HG02610 (cell line): ENCODE measurements around the gene MOCOS.

Experiments
- ATAC-seq: cut with Tn5 transposase; IDR thresholded peaks from one replicate; pipeline ENCODE4 v1.9.1; 2021; ENCODE audit warnings: mild to moderate bottlenecking, moderate library complexity; ENCODE audit not compliant: unreplicated experiment

MOCOS gene

DNA sequence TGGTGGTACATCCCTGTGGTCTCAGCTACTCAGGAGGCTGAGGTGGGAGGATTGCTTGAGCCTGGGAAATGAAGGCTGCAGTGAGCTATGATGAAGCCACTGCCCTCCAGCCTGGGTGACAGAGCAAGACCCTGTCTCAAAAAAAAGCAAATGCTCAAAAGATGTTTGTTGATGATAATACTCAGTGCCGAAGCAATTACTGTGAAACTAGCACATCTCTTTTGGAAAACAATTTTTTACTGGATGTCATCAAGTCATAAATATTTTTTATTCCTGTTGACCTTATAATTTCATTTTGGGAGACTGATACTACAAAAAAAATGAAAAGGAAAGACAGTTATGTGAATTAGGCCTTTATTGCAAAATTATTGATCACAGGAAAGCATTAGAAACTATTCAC is 75.7 kb downstream of the MOCOS start:
- ATAC-seq: no peak

DNA sequence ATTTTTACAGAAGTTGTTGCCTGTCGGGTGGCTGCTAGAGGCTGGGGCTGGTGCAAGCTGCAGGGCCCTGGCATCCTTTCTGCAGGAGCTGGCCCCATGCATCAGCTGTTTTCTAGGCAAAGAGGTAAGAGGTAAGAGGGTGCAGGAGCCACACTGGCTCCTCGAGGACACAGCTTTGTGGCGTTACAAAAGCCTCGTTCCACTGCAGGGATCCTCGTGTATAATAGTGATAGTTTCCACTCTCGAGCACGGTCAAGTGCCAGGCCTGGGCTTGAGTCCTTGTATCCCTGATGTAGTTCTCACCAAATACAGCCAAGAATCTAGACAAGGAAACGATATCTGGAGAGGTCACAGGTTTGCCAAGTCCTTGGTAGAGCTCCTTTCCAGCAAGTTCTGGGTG is 77.0 kb downstream of the MOCOS start:
- no peak for ATAC-seq

DNA sequence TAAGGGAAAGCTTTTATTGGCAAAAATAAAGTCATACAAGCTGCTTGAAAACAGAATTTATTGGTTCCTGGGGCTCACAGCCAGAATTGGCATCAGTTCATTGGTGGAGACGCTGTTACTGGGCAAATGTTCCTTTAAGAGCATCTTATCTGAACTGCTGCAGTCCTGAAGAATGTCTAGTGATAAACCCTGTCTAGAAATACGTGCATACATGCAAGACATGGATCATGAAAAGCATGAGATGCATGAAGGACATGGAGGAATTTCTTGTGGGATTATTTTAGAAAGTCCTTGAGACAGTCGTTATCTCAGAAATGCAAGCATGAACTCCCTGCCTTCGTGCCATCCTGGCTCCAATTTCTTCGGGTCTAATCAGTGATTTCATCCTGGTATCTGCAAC is 77.7 kb downstream of the MOCOS start:
- no peak for ATAC-seq

DNA sequence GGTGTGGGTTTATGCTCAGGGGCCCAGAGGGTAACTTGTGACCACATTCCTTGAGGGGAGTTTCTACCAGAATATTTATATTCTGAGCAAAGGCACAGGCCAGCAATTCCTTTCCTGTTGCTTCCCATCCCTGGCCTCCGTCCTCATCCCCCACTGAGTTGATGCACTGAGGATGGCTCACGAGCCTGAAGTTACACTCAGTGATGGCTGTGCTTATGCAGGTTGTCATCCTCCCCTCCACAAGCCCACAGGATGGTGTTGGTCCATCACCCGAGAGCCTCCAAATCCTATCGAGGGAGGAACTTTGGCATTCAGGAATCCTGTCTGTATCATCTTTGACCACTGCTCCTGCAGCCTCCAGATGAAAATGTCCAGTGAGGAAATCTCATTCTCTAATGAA is 81.9 kb downstream of the MOCOS start:
- no peak for ATAC-seq

DNA sequence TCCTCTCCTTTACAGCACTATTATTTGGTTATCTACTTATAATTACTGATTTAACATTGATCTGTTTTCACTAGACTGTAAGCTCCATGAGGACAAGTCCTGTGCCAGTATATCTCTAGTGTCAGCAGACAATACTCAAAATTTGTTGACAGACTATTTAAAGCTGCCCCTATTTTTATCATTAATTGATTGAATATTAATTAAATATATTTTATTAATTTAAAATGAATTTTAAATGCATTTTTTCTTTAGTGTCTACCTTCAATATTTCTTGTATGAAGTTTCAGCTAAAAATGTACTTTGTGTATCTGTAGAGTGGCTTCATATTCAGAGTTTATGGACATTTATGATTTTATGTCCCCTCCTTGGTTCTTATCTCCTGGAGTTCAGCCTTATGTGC is 83.9 kb downstream of the MOCOS start:
- no peak for ATAC-seq

DNA sequence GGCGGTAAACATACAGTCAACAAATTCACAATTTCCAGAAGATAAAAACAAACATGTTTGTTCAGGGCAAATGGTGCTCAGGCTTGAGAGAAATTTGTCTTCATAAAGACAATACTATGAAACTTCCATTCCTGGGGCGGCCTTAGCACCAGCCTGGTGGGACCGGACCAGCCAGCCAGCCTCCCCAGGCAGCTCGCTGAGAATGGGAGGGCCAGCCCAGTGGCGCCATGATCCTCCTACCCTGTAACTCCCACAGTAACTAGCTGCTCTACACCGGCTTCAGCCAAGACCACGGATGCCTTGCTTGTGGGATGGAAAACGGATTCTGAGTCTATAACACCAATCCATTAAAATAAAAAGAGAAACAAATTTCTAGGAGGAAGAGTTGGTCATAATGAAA is 86.0 kb downstream of the MOCOS start:
- ATAC-seq: no peak

DNA sequence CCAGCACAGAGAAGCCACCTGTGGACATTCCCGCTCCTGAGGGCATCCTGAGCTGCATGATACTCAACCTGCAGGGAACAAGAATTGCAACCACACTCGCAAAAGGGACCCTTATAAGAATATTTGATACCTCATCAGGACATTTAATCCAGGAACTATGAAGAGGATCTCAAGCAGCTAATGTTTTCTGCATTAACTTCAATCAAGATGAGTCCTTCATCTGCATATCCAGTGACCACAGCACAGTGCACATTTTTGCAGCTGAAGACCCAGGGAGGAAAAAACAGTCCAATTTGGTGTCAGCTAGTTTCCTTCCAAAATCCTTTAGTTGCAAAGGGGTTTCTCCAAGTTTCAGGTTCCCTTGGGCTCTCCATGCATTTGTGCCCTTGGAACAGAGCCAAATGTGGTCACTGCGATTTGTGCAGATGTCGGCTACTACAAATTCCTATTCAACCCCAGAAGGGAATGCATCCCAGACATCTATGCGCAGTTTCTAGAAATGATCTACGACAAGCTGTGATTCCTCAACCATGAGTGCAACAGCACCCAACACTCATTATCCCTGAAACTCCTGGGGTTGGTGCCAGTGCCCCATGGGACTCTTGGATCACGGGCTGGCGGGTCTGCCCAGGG is 86.9 kb downstream of the MOCOS start:
- ATAC-seq: no peak

DNA sequence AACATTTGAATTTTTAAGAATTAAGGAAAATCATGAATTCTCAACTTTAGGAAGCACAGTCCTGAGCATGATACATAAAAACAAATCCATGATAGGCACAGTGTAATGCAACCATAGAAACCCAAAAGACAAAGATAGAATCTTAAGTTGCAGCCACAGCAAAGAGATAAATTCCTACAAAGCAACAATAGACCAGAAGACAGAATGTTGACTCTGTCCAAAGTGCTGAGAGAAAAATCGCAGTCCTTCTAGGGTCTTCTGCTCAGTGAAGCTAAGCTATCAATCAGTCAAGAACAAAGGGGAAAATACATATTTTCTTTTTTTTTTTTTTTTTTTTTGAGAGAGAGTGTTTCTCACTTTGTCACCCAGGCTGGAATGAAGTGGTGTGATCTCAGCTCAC is 88.3 kb downstream of the MOCOS start:
- ATAC-seq: no peak

DNA sequence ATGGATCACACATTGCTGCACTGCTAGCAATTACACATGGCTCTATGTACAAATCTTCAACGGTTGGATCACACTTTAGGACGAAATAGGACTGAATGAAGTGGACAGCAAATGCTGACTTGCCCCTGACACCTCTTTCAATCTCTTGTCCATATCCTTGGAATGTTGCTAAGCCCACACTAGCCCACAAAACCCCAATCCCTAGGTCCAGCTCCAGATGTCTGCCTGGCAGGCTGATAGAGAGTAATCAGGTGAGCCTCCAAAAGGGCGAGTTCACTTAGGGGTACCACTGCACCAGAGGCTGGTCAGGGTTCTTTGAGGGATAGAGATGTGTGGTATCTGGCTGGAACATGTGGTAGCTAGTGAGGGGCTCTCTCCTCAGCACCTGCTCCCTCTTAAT is 91.7 kb downstream of the MOCOS start:
- no peak for ATAC-seq

DNA sequence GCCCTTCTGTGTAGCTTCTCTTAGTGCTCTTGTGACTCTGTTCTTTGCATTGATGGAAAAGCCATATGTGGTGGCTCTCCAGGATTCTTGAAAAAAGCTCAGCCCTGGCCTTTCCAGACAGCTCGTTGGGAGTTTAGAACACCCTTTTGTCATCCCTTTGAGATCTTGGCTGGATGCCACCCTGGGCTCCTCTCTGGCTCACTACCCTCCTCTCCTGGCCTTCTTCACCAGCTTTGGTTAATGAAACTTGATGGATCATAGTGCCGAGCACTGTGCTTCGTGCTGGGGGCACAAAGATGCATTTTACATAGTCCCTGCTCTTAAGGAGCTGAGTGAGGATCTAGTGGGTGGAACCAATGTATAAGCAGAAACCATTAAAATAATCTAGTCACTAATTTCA is 94.6 kb downstream of the MOCOS start:
- no peak for ATAC-seq

DNA sequence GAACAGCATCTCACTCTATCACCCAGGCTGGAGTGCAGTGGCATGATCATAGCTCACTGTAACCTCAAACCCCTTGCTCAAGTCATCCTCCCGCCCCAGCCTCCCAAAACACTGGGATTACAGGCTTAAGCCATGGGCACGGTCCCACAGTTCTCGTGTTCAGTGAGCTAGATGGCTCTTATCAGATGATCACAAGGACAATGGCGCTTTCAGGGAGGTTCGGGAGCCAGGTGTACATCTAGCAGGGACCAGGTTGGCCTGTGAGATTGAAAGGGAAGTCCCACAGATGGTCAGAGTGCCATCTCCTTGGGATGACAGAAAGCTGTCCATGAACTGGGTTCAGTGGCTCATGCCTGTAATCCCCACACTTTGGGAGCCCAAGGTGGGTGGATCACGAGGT is 96.2 kb downstream of the MOCOS start:
- ATAC-seq: no peak

DNA sequence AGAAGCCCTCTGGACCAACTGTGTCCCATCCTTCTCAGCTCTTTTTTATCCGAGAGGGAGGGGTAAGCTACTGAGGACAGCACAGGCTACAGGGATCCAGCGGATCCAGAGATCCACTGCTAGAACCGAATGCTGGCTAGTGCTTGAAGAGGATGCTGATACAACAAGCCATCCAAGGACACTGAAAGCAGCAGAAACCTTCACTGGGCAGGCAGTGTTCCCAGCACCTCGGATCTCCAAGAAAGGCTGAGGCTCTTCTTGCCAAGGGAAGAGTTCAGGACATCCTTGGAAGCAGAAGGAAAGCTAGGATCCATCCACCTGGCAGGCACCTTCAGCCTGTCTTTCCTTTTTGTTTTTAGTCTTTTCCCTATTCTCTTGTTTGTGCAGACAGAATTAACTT is 97.0 kb downstream of the MOCOS start:
- no peak for ATAC-seq

DNA sequence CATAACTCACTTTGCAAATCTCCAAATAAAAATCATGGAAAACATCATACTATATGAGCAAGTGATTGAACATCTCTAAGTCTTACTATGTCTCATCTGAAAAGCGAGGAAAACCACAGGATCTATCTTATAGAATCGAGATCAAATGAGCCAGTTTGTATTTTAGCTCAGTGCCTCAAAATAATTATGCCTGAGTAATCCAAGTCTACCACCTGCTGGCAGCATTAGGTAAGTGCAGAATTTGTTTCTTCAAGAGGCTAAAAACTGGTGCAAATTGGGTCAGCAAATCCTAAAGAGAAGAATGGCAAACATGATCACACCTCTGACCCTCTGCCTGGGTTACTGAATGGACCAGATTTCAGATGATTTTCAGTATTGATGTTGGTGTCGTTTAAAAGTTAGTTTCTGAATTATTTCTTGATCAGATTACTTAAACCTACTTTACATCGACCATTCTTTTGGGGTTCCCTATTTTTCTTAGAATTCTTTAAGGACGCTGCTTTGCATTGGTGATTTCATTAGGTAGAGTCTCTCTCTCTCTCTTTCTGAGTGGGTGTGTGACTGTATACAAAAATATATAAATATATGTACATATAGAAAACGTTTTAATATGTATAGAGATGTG is 97.5 kb downstream of the MOCOS start:
- no peak for ATAC-seq

DNA sequence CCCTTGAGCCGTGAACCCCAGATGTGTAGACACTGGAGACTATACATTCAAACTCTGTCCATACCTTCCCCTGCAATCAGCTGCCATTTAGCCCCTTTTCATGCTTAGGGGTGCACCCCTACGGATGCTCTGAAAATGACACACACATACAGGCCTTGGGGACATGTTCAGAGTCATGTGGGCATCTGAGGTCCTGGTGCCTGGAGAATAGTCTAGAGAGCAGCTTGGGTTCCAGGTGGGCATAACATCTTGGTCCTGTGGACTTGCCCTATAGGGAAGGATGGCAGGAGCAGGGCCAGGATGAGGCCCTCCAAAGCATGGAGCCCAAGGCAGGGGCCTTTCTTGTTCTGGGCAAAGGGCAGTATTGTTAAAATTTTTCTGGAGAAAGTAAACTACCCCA is 100.4 kb downstream of the MOCOS start:
- no peak for ATAC-seq

DNA sequence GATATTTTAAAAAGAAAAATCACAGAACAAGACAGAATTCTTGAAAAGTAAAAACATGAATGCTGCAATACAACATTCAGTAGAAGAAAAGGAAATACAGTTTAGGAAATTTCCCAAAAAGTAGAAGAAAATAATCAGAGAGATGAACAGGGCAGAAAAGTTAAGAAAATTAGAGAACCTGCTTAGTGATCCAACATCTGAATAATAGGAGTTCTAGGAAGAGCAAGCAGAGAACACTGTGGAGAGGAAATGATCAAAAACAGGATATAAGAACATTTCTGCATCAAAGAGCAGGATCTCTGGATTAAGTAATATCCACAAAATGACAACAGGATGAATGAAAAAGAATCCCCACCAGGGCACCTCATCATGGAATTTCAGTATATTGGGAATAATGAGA is 101.4 kb downstream of the MOCOS start:
- ATAC-seq: no peak

DNA sequence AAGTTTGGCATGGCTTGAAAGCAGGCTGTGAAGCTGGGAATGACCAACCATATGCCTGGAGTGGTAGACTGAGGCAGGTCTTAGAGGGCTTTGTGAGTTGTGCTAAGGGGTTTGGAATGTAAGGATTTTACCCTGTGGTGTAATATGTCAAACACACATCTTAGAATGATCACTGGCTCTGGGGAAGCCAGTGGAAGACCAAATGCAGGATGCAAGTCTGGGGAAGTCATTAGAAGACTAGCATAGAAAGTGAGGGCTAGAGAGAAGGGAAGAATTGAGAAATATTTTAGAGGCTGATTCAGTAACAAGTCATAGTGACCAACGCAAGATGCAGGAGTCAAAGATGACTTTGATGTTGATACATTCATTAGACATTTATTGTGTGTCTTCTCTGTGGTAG is 106.7 kb downstream of the MOCOS start:
- no peak for ATAC-seq

DNA sequence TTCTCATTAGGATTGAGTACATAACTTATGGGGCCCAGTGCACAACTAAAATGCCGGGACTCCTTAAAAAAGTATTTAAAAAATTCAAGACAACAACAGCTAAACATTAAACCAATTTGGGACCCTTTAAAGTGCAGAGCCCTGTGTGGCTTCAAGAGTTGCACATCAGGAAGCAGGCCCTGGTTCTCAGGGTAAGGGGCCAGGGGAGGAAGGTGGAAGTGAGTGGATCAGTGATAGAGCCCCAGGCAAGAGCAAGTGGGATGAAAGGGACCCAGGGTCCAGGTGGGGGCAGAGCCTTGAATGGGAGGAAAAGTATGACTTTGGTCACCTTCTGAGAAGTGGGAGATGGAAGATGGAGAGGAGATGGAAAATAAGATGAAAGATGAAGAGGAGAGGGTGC is 107.9 kb downstream of the MOCOS start:
- no peak for ATAC-seq

DNA sequence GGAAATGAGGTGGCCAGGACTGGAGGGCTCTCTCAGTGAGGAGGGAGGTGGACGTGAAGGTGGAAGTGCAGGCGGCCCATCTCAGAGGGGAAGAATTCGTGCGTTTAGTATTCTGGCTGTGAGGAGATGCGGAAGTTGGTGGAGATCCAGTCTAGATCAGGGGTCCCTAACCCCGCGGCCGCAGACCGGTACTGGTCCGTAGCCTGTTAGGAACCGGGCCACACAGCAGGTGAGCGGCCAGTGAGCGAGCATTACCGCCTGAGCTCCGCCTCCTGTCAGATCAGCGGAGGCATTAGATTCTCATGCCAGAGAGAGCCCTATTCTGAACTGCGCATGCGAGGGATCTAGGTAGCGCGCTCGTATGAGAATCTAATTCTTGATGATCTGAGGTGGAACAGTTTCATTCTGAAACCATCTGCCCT is 108.6 kb downstream of the MOCOS start:
- ATAC-seq: no peak

DNA sequence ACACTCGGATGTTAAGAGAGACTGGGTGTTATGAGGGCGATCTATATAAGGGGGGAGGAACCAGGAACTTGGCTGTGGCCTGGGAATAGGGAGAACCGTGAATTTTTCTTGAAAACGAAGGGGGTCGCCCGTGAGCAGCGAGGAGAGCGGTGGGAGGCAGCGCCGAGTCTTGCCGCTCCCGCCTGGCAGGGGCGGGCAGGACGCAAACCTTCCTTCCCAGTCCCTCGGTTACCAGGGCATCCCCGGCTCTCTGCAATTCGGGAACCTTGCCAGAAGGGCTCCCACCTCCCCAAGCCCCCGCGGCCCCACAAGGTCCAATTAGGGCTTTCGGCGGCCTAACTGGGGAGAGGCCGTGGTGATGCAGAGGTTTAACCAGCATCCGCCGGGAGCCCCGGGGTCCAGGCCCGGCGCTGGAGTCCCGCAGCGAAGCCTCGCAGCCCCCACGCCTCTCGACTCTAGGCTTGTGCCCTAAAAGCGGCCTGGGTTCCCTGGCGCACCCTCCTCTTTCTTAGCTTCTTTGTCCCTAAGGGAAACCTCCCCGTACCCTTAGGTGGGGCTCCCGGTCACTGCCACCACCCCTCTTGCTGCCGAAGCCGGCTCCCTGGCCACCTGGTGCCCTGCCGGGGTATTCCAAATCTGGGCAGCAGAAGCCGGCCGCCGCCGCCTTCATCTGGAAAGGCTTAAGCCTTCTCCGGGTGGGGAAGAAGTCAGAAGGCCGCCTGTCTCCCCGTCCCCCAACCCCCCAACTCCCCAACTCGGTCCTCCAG is 109.5 kb downstream of the MOCOS start:
- no peak for ATAC-seq

DNA sequence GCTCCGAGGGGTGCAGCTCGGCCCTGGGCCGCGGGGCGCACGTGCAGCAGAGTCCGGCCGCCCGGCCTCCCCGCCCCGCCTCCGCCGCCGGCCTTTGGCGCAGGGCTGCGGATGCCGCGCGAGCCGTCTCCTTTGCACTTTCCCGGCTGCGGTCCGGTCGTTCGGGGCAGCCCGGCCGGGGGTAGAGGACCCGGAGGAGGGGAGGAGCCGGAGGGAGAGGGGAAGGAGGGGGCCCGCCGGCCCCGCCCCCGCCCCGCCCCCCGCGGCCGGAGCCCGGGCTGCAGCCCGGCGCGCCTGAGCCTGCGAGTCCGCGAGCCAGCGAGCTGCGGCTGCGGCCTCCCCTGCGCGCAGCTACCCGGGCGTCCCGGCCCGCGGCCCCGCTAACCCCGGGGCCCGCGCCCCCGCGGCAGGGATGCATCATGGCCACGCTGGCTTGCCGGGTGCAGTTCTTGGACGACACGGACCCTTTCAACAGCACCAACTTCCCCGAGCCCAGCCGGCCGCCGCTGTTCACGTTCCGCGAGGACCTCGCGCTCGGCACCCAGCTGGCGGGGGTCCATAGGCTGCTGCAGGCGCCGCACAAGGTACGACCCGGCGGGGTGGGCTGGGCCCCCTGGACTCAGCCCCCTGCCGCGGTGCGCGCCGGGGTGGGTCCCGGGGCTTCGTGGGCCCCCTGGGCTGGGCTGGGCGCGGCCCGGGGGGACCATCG is 110.3 kb downstream of the MOCOS start, which contains the start of gene FHOD3:
FHOD3 (plus strand) TSS at position 297 of the 709 bp plus-strand sequence; CDS start at position 420, 123 bp downstream.
- no peak for ATAC-seq

DNA sequence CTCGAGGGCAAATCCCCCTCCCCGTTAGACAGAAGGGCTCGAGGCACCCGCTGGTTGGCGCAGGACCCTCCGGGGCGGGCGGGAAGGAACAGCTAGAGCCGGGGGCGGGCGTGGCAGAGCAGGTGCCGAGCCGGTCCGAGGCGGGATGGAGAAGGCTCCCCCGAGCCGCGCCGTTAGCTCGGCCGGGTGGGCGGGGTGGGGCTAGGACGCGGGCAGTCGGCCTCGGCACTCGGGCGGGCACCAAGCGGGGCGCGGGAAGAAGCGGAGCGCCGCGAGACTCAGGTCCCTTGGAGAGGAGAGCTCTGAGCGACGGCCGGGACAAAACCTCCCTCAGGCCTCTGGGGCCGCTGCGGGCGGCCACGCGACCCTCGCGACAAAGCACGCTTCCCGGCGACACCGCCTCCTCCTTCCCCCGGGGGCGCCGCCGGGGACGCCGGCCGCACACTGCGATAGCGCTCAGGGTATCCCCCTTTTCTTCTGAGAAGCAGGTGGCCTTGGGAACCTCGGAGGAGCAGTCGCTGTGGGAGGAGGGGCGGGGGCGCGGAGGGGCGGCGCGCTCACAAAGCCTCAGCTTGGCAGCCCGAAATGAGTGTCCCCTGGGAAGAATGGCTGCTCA is 110.9 kb downstream of the MOCOS start:
- ATAC-seq: no peak
